AG04449 (cell line): Measurements from ENCODE around the gene MLLT1.

ENCODE experiments used
- CTCF ChIA-PET: fragments of 350-600 bp; formaldehyde crosslinking; extraction: SDS; loops from one replicate; lab custom pipeline; 2021; ENCODE audit warnings: antibody characterized with exemption; lab: Yijun Ruan, JAX
- POLR2A ChIA-PET: fragments of 400-600, 350-600 bp; formaldehyde crosslinking; extraction: SDS; loops from one replicate; lab custom pipeline; 2020; ENCODE audit warnings: antibody characterized with exemption, inconsistent platforms; lab: Yijun Ruan, JAX
- DNase-seq: peaks from one replicate; pipeline ENCODE4 v3.0.0-alpha.2; 2010; ENCODE audit warnings: low read depth, low spot score
- H3K4me3 ChIP-seq: 2 replicates; pipeline ENCODE4 v1.5.1; 2011; ENCODE audit warnings: low read depth, mild to moderate bottlenecking, control low read depth, low read length
- CTCF ChIP-seq: IDR thresholded peaks from one replicate; pipeline ENCODE4 v1.5.1; 2011; ENCODE audit warnings: mild to moderate bottlenecking, moderate library complexity, low read length, control low read depth, inconsistent platforms; ENCODE audit not compliant: insufficient read depth; ENCODE audit errors: missing control alignments

Gene MLLT1

GRCh38 chr19:6233056-6233826 is 46.5 kb downstream of the MLLT1 start:
- CTCF ChIA-PET = interaction anchor here (1.3 to 11.2 kb wide), 5 partner anchors 10 to 211 kb away, joined by 3 to 129 read pairs (median 4); no protein-coding TSS in a partner anchor
- no peak for TF ChIP-seq CTCF
- POLR2A ChIA-PET = interaction anchor here (0.7 kb wide), 1 partner anchor 10 kb away, joined by 3 read pairs; no protein-coding TSS in a partner anchor
- H3K4me3 ChIP-seq = no peak overlapping the region; the same call in 1 of the 2 replicates
- DNase-seq = no peak

DNA sequence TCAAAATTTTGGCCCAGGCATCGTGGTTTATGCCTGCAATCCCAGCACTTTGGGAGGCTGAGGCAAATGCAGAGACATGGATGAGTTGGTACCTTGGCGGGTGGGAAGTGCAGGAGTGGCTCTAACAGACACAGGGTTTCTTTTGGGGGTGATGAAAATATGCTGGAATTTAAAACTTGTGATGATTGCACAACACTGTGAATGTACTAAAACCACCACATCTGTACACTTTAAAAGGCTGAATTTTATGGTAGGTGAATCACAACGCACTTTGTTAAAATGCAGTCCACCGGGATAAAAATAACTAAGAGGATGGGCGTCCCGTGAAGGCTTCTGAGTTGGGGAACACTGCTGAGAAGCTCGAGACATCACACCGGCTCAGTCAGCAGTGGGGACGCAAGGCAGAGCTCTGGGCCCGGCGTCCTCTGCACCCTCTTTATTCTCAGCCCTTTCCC is 47.1 kb downstream of the MLLT1 start:
- ChIA-PET CTCF (interaction anchor here (1.3 to 11.2 kb wide), 3 partner anchors 12 to 184 kb away, joined by 5 to 129 read pairs (median 6); no protein-coding TSS in a partner anchor), POLR2A (interaction anchor here (0.7 kb wide), 1 partner anchor 10 kb away, joined by 3 read pairs; no protein-coding TSS in a partner anchor)
- no peak overlapping the region; the same call in 1 of the 2 replicates for H3K4me3 ChIP-seq
- TF ChIP-seq CTCF = no peak
- DNase-seq = peak; percentile 72

DNA sequence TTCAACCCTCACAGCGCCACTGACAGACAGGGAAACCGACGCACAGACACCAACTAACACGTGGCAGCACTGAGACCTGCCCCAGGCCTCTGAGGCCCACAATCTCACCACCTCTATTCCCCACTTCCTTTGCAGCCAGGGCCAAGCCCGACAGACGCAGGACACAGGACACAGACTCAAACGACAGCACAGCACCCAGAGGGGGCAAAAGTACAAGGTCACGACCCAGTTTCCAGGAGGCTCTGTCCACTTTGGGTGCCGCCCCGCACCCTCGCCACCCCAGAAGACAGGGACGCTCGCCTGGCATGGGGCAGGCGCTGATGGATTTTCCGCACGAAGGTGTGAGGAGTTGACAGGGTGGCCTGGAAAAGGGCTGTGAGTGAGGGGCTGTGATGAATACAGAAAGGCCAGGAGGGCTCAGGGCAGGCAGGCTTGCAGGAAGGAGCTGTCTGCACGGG is 48.8 kb downstream of the MLLT1 start:
- no peak overlapping the region for H3K4me3 ChIP-seq
- CTCF ChIA-PET = interaction anchor here (0.7 to 11.2 kb wide), 5 partner anchors 11 to 183 kb away, joined by 3 to 129 read pairs (median 3); no protein-coding TSS in a partner anchor
- POLR2A ChIA-PET = no interaction called here
- no peak for DNase-seq
- TF ChIP-seq CTCF = no peak

- ChIA-PET POLR2A (no interaction called here), CTCF (interaction anchor here (0.7 to 11.2 kb wide), 5 partner anchors 10 to 71 kb away, joined by 3 to 129 read pairs (median 3); no protein-coding TSS in a partner anchor)
- no peak overlapping the region for H3K4me3 ChIP-seq
- DNase-seq = no peak
- no peak for TF ChIP-seq CTCF
Measured at GRCh38 chr19:6229951-6230712, 49.6 kb downstream of the MLLT1 start.

DNA sequence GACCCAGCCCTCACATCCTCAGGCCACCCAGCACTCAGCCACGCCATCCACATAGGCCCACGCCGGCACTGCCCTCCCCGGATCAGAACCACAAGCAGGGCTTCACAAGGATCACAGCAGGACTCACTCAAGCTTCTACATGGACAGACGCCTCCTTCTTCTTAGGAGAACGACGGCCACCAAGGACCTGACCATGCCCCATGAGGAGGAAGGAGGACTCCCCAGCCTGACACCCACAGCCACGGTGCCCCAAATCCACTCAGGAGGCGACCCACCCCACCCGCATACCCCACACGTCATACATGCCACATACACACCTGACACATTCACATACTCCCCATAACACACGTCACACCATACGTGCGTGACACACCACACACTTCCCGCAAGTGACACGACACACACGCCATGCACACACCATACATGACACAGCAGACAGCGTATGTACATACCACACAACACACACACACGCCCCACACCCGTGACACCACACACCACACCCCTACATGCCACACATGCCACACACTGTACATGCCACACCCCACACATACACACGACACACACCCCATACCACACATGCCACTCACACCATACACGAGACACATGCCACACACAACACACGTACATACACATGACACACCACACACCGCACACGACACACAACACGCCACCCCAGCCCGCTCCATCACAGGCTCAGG is 50.4 kb downstream of the MLLT1 start:
- DNase-seq = no peak
- ChIA-PET POLR2A (no interaction called here), CTCF (interaction anchor here (11.2 kb wide), 1 partner anchor 9 kb away, joined by 129 read pairs; no protein-coding TSS in a partner anchor)
- H3K4me3 ChIP-seq = no peak overlapping the region
- TF ChIP-seq CTCF = no peak
